Testis (tissue), 3 donors: Measurements from ENCODE around the gene CREBBP. TPM values are rescaled to one million over a fixed set of nuclear protein-coding genes. Genes with fewer than 3 reads are reported as not detected.

ENCODE experiments used
- DNase-seq: peaks from one replicate; pipeline ENCODE4 v3.0.0-alpha.2; 2019
- H3K27ac ChIP-seq, 2 donors: fragments of 200-600 bp; sonication (generic); one replicate each; pipeline ENCODE4 v1.5.1; 2019
- H3K27me3 ChIP-seq: fragments of 200-600 bp; sonication (generic); one replicate; pipeline ENCODE4 v1.5.1; 2019
- H3K36me3 ChIP-seq: fragments of 200-600 bp; sonication (generic); one replicate; pipeline ENCODE4 v1.5.1; 2017; ENCODE audit warnings: low read depth; ENCODE audit errors: missing control alignments
- H3K4me1 ChIP-seq: fragments of 200-600 bp; sonication (generic); one replicate; pipeline ENCODE4 v1.5.1; 2019
- H3K4me3 ChIP-seq, 2 donors: fragments of 200-600 bp; sonication (generic); one replicate each; pipeline ENCODE4 v1.5.1; 2017 to 2019
- H3K9me3 ChIP-seq: fragments of 200-600 bp; sonication (generic); one replicate; pipeline ENCODE4 v1.5.1; 2017
- CTCF ChIP-seq, 3 experiments: fragments of 450-650 bp in 2 of 3; fragments of 200-600 bp in 1 of 3; sonication (generic) in 1 of 3; IDR thresholded peaks; one replicate each; pipeline ENCODE4 v1.5.1; 2016 to 2019; ENCODE audit warnings: antibody characterized with exemption in 3 of 3, mild to moderate bottlenecking in 2 of 3, moderate library complexity in 1 of 3
- POLR2A ChIP-seq: fragments of 450-650 bp; IDR thresholded peaks from one replicate; pipeline ENCODE4 v1.6.1; 2017; ENCODE audit warnings: antibody characterized with exemption, mild to moderate bottlenecking, moderate library complexity
- WGBS, 2 donors: methylation state at CpG; one replicate each; pipeline ENCODE4 v1.1.5; 2018; 5-methylcytosine and 5-hydroxymethylcytosine counted together
- intact Hi-C: fragments of 100-400 bp; cut with DNase I; formaldehyde crosslinking; loops from one replicate; pipeline ENCODE4 v1.15.1; 2023; ENCODE audit warnings: low total_unique reads
- polyA plus RNA-seq: library from polyadenylated mRNA; stranded (reverse); fragments of 350-450 nt; fragmentation: Illumina TruSeq; extraction: RNeasy Lipid Tissue Mini Kit (QIAGEN cat#74804); gene quantifications from one replicate; pipeline ENCODE4 v1.2.3, GENCODE V29; 2014; ENCODE audit warnings: low read depth, low replicate concordance; ENCODE audit not compliant: insufficient read depth
- total RNA-seq, 2 donors: library from RNA; depleted of rRNA; stranded (reverse); fragments of >200 nt; gene quantifications; one replicate each; pipeline ENCODE4 v1.2.3, GENCODE V29; 2016

The CREBBP gene
- total and polyA plus RNA-seq, 3 donors from 2014 or later, result 86.0 to 185 (median 141) TPM

- H3K27me3 ChIP-seq, result no peaks in the 10 kb centered on the region
- peak; percentile 2 for DNase-seq
- peaks cover 10% of the 10 kb centered on the region for H3K4me1 ChIP-seq
- no peak for TF ChIP-seq CTCF (IDR thresholded peaks at IDR 0.05)
- TF ChIP-seq POLR2A, result no peak
- no peak overlapping the region for H3K4me3 ChIP-seq
- H3K36me3 ChIP-seq, result no peaks in the 10 kb centered on the region
- no peak overlapping the region for H3K27ac ChIP-seq
- intact Hi-C loops, result no loop called here
- 91 to 96% methylated on average over 6 of the region's 6 CpGs for WGBS, 2 donors
- no peaks in the 10 kb centered on the region for H3K9me3 ChIP-seq
Measured at GRCh38 chr16:3760518-3760917, 120.0 kb downstream of the CREBBP start.

DNA sequence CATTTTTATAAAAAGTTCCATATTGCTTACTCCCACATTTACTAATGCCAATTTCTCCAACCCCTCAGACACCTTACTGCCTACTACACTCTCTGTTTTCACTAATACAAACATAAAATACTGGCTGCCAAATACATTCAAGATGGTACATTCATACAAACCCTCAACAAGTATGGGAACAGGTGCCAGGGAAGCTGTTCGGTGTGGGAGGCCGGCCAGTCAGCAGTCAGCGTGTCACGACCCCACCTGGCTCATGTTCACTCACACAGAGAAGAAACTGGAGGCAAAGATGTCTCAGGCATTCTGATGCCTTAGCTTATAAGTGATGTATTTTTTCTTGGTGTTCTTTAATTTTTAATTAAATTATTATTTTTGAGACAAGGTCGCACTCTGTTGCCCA is 120.8 kb downstream of the CREBBP start:
- H3K4me1 ChIP-seq, result peaks cover 4% of the 10 kb centered on the region
- TF ChIP-seq CTCF (IDR thresholded peaks at IDR 0.05) (no peak), POLR2A (no peak)
- WGBS, 2 donors, result 81 to 87% methylated on average over 5 of the region's 5 CpGs
- H3K4me3 ChIP-seq, result no peak overlapping the region
- H3K27me3 ChIP-seq, result no peaks in the 10 kb centered on the region
- intact Hi-C loops, result no loop called here
- DNase-seq, result peak; percentile 7
- no peaks in the 10 kb centered on the region for H3K36me3 ChIP-seq
- H3K27ac ChIP-seq, result no peak overlapping the region
- H3K9me3 ChIP-seq, result no peaks in the 10 kb centered on the region

DNA sequence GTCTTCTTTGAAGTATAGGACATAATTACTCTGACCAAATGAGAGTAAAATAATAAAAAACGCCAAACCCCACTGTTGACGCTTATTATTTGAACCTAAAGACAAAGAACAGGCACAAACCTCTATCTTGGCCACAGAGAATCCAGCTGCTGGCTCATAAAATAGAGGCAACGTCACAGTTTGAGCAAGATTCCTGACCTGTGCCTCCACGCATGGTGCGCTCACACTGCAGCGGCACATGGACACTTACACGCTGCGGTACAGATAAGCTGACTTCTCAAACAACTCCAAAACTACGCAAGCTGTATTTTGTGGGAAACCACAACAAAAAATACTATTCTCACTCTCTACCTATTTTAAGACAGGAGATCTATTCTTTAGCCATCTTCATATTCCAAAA is 124.4 kb downstream of the CREBBP start:
- intact Hi-C loops, result no loop called here
- no peak for DNase-seq
- WGBS, 2 donors, result 92% methylated on average over 9 of the region's 9 CpGs
- H3K27me3 ChIP-seq, result no peaks in the 10 kb centered on the region
- H3K9me3 ChIP-seq, result no peaks in the 10 kb centered on the region
- H3K27ac ChIP-seq, result no peak overlapping the region
- H3K4me1 ChIP-seq, result no peaks in the 10 kb centered on the region
- no peak for TF ChIP-seq CTCF (IDR thresholded peaks at IDR 0.05)
- no peak for TF ChIP-seq POLR2A
- H3K4me3 ChIP-seq, result no peak overlapping the region
- H3K36me3 ChIP-seq, result no peaks in the 10 kb centered on the region

GRCh38 chr16:3755249-3755648 is 125.3 kb downstream of the CREBBP start:
- Histone ChIP-seq H3K4me3 (no peak overlapping the region), H3K9me3 (no peaks in the 10 kb centered on the region), H3K36me3 (no peaks in the 10 kb centered on the region), H3K4me1 (no peaks in the 10 kb centered on the region), H3K27me3 (no peaks in the 10 kb centered on the region), H3K27ac (no peak overlapping the region)
- 89 to 92% methylated on average over 4 of the region's 4 CpGs for WGBS, 2 donors
- intact Hi-C loops, result no loop called here
- TF ChIP-seq CTCF (IDR thresholded peaks at IDR 0.05) (no peak), POLR2A (no peak)
- DNase-seq, result no peak

DNA sequence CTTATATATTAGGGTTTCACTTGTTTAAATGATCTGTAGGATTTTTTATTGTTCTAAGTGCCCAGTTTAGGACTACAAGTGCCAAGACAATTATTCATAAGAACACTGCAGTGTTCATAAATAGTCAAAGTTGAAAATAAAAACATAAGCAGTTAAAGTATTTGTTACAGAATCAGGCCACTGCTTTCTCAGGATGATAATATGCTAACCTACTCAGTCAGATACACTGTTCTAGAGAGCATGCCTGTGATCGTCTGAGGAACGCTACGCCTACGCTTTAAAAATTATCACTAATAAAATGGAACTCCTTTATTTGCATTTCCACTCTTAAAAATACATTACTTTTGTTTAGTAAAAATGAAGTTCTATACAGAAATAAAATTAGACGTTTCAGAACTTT is 125.7 kb downstream of the CREBBP start:
- Histone ChIP-seq H3K4me1 (no peaks in the 10 kb centered on the region), H3K9me3 (no peaks in the 10 kb centered on the region), H3K4me3 (no peak overlapping the region), H3K27ac (no peak overlapping the region), H3K27me3 (no peaks in the 10 kb centered on the region), H3K36me3 (no peaks in the 10 kb centered on the region)
- no peak for TF ChIP-seq POLR2A
- TF ChIP-seq CTCF (IDR thresholded peaks at IDR 0.05), result no peak
- DNase-seq, result no peak
- WGBS, 2 donors, result 87 to 89% methylated on average over 5 of the region's 5 CpGs
- intact Hi-C loops, result no loop called here
